Activated CD4-positive, alpha-beta T cell treated with anti-CD3 and anti-CD28 coated beads, Interleukin-2, amount 10 ng/mL, durations not matched to agents 24 days and 14 days (primary cell): ENCODE data around the gene DIP2C. TPM values are rescaled to one million over a fixed set of nuclear protein-coding genes. Genes with fewer than 3 reads are reported as not detected.
"Not testable (repeated sequence)": the region's sequence is repeated elsewhere in the genome, so short reads cannot be mapped to it uniquely, and the experiment has no call there.

Source experiments
- DNase-seq: peaks from one replicate; pipeline ENCODE4 v3.0.0; 2022
- H3K27ac Mint-ChIP-seq: one replicate; pipeline ENCODE4 v1.8.0; 2022; ENCODE audit warnings: mild to moderate bottlenecking, mixed read lengths
- H3K27me3 Mint-ChIP-seq: one replicate; pipeline ENCODE4 v1.8.0; 2022; ENCODE audit warnings: mixed read lengths
- H3K36me3 Mint-ChIP-seq: one replicate; pipeline ENCODE4 v1.8.0; 2022; ENCODE audit warnings: low read depth, mild to moderate bottlenecking, mixed read lengths
- H3K4me1 Mint-ChIP-seq: one replicate; pipeline ENCODE4 v1.8.0; 2021; ENCODE audit warnings: mixed read lengths
- H3K4me3 Mint-ChIP-seq: one replicate; pipeline ENCODE4 v1.8.0; 2022; ENCODE audit warnings: mild to moderate bottlenecking, moderate library complexity, mixed read lengths
- H3K9me3 Mint-ChIP-seq: one replicate; pipeline ENCODE4 v1.8.0; 2021; ENCODE audit warnings: mixed read lengths
- intact Hi-C: fragments of 100-400 bp; cut with micrococcal nuclease; formaldehyde crosslinking; loops from one replicate; pipeline ENCODE4 v1.15.1; 2023
- total RNA-seq: library from RNA; stranded (reverse); gene quantifications from 2 replicates; pipeline ENCODE4 v1.2.3, GENCODE V29; 2022

Gene DIP2C
- total RNA-seq, 1 donor from 2014 or later, result 1.4 TPM

DNA sequence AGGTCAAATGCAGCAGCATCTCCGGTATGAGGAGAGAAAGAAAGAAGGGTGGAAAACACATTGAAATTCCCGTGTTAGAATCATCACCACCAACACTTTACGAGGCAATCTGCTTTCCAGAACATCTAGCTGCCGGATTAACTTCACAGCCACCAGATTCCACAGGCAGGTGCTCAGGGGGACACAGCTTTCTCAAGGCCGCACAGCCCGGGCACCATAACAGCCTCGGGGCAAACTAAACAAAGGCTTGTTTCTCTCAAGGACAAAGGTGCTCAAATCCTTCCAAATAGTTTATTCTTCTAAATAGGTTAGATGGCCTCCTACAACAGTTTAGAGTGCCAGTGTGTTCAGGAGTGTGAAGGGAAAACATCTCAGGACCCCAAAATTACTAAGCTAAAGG is 156.3 kb downstream of the DIP2C start:
- Mint-ChIP-seq H3K36me3 (no peaks in the 10 kb centered on the region), H3K4me3 (no peak overlapping the region), H3K27ac (no peak overlapping the region), H3K27me3 (peaks cover 1% of the 10 kb centered on the region), H3K4me1 (no peaks in the 10 kb centered on the region), H3K9me3 (no peaks in the 10 kb centered on the region)
- intact Hi-C loops, result no loop called here
- no peak for DNase-seq

DNA sequence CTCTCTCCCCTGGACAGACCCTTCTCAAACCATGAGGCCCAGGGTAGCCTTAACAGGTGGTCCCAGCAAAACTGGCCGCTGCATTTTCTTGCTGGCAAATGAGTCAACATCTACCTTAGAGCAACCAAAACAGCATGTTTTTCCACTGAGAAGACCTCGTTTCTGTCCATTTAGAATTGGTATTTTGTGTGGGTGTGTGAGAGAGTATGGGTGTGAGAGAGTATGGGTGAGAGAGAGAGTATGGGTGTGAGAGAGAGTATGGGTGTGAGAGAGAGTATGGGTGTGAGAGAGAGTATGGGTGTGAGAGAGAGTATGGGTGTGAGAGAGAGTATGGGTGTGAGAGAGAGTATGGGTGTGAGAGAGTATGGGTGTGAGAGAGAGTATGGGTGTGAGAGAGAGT is 157.1 kb downstream of the DIP2C start:
- DNase-seq, intact Hi-C loops, H3K4me3 Mint-ChIP-seq, H3K27me3 Mint-ChIP-seq, H3K36me3 Mint-ChIP-seq, H3K4me1 Mint-ChIP-seq, H3K27ac Mint-ChIP-seq, H3K9me3 Mint-ChIP-seq: not testable (repeated sequence)

DNA sequence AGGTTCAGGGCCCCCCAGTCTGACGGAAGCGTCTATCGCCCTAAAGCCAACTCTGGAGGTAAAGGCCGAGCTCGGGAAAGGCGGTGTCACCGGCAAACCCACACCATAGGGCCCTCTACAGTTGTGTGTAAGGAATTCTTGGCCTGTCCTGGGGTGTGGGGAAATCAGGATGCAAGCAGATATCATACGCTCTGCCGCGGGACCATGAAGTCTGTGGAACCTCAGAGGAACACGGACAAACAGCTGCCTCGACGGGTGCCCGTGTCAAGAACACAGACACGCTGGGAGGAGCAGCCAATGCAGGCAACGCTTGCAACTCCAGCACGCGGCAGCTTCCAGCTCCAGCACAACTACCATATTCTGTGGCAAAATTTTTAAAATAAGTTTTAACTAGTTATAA is 157.9 kb downstream of the DIP2C start:
- no peak for DNase-seq
- H3K36me3 Mint-ChIP-seq, result no peaks in the 10 kb centered on the region
- no peaks in the 10 kb centered on the region for H3K4me1 Mint-ChIP-seq
- peaks cover 3% of the 10 kb centered on the region for H3K27me3 Mint-ChIP-seq
- no peak overlapping the region for H3K4me3 Mint-ChIP-seq
- intact Hi-C loops, result no loop called here
- H3K9me3 Mint-ChIP-seq, result no peaks in the 10 kb centered on the region
- H3K27ac Mint-ChIP-seq, result no peak overlapping the region

DNA sequence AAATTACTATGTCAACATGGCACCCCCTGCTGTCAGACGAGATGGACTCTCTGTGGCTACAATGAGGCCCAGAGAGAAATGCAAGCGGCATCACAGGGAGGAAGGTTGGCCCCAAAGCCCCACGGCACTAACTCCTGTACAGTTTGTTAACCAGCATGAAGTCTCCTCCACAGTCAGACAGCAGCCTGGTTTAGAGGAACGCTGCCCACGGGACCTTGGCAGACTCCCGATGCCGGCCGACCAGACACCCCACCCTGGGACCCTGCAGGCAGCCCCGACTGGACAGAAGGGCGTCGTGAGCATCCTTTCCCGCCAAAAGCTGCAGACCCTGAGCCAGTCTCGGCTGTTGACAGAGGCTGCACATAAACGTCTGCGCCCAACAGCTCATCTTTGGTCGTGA is 158.8 kb downstream of the DIP2C start:
- H3K36me3 Mint-ChIP-seq, result no peaks in the 10 kb centered on the region
- H3K4me3 Mint-ChIP-seq, result no peak overlapping the region
- DNase-seq, result no peak
- no peak overlapping the region for H3K27ac Mint-ChIP-seq
- intact Hi-C loops, result no loop called here
- no peaks in the 10 kb centered on the region for H3K4me1 Mint-ChIP-seq
- H3K27me3 Mint-ChIP-seq, result peaks cover 3% of the 10 kb centered on the region
- H3K9me3 Mint-ChIP-seq, result no peaks in the 10 kb centered on the region

DNA sequence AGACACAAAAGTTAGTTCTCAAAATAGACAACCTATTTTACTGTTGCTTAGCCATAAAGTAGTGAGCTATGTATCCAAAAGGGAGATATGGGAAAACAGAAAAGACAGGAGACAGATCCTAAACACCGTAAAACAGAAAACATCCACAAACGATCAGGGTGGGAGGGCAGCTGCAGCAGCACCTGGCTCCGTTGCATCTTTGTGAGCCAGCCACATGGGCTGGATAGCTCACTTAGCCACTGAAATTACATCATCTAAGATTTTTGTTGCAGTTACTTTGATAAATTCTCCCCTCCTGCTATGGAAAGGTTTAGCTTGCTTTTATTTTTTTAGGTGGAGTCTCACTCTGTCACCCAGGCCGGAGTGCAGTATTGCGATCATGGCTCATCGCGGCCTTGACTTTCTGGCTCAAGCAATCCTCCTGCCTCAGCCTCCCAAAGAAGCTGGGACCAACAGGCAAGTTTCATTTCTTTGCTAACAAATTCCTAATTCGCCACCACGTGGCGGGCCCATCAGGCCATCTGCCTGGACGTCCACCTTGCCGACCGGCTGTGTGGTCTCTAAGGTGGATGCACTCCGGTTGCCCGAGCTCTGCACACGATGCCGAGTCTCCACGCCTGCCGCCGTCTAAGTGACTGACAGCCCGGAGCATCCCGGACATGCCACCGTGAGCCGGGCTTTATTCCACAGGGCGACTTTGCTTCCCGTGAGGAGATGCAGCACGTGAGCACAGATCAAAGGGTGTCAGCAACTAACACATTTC is 159.8 kb downstream of the DIP2C start:
- Mint-ChIP-seq H3K36me3 (no peaks in the 10 kb centered on the region), H3K27me3 (peaks cover 5% of the 10 kb centered on the region)
- intact Hi-C loops, result no loop called here

DNA sequence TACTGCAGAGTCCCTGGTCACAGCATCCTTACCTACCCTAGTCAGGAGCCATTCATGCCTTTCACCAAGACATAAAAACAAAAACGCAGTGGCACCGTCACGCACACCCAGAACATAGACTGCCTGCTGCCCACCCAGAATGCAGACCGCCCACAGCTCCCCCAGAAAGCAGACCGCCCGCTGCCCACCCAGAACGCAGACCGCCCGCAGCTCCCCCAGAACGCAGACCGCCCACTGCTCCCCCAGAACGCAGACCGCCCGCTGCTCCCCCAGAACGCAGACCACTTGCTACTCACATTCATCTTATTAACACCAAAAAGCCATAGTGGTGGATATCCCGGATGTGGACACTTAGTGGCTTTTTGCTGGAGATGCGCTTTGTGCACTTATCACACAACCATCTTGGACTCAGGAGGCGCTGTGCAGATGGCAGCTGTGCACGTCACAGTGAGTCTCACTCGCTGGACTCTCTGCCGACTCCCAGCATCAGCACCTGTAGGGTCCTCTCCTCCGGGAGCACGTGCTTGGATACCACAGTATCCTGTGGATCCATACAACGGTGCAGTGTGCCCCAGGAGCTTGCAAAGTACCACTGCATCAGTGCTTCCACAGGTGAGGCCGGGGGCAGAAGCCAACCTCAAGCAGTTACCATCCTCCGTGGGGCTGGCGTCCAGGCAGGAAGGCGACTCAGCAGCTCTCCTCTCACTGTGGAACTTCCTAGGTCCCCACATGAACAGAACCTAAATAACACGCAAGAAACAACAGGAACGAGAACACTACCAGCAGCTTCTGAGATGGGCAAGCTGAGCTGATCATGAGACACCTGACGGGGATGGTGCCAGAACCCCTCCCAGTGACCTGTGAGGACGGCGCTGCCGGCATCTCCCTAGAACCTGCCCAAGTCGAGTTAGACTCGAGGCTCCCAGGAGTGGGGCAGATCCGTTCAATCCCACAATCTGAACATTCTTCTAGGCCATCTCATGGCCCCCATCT is 161.0 kb downstream of the DIP2C start:
- intact Hi-C loops, result no loop called here
- Mint-ChIP-seq H3K4me1 (no peaks in the 10 kb centered on the region), H3K9me3 (no peaks in the 10 kb centered on the region), H3K36me3 (no peaks in the 10 kb centered on the region), H3K27ac (no peak overlapping the region), H3K4me3 (no peak overlapping the region), H3K27me3 (peaks cover 5% of the 10 kb centered on the region)
- DNase-seq, result no peak

More for the DNA sequence above, 159.8 kb downstream of the DIP2C start:
- Mint-ChIP-seq H3K27ac (no peak overlapping the region), H3K4me3 (no peak overlapping the region), H3K9me3 (no peaks in the 10 kb centered on the region), H3K4me1 (no peaks in the 10 kb centered on the region)
- DNase-seq, result no peak

DNA sequence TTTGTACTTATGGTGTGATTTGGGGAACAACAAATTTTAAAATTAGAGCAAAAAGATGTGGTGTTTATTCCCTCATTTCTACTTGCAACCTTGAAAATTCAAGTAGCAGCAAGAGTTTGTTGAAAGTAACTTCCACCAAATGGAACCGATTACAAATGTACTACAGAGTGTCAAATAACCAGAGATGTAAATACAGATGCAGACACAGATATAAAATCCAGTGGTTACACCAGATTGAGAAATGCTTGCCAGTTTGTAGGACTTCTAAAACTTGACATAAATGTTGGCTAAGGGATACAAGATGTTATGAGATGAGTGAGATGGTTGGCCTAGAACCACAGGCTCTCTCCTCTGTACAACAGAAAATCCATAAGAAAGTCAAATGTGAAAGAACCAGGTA is 162.1 kb downstream of the DIP2C start:
- Mint-ChIP-seq H3K4me3 (no peak overlapping the region), H3K36me3 (no peaks in the 10 kb centered on the region), H3K4me1 (no peaks in the 10 kb centered on the region), H3K9me3 (no peaks in the 10 kb centered on the region), H3K27ac (no peak overlapping the region), H3K27me3 (peaks cover 5% of the 10 kb centered on the region)
- intact Hi-C loops, result no loop called here
- DNase-seq, result no peak

DNA sequence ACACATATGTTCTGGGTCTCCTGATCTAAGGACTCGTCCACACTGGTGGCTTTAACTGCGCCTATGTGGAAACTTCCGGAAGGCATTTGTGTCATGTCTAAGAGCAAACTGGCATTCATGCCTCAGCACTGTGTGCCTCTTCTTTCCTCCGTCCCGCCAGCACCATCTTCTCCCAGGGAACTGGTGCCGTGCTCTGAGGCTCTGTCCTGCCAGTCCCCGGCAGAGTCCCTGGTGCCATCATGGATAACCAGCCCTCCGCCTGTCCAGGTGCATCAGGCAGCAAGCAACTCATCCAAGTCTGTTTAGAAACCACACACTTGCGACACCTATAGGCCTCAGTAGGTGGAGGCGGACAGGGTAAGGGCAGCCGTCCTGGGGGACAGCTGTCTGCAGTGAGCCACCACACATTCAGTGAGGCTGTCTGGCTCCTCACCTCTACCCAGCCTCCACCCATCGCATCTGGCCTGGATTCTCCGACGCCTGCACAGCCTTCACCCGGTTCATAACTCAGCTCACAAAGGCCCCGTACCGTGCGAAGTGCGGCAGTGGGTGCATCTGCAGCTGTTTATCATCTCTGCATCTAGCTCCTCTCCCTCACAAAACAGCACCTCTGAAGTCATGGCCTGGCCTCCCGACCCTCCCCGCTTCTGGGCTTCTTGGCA is 162.7 kb downstream of the DIP2C start:
- intact Hi-C loops, result no loop called here
- DNase-seq, result no peak
- Mint-ChIP-seq H3K27ac (no peak overlapping the region), H3K4me3 (no peak overlapping the region), H3K27me3 (peaks cover 5% of the 10 kb centered on the region), H3K36me3 (no peaks in the 10 kb centered on the region), H3K9me3 (no peaks in the 10 kb centered on the region), H3K4me1 (no peaks in the 10 kb centered on the region)

DNA sequence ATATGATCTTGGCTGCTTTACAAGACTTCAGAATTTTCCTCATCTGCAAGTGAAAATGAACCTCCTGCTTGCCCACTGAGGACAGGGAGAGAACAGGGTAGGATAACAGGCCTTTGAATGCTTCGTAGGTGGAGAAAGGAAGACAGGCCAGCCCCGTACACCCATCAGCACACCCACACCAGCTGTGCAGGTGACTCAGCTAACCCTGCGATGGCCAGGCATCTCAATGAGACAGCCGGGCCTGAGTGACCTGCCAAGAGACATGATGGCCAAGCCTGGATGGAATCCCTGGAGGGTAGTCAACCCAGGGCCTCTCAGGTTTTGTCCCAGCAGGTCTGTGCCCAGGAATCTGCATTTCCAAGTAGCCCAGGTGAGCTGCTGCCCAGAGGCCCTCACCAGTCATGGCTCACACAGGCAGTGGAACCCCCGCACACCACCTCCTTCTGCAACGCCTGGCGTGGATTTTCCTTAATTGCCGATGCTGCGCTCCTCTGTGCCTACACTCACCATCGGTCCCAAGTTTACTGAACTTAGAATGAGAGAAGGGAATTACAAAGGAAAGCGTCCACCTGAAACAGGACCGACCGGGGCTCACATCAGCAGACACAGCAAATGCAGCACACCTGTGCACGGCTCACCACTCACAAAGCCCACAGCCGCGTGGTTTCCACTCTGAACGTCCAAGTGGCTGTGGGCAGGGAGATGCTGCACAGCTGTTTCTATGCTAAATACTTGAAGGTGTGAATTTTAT is 163.7 kb downstream of the DIP2C start:
- H3K9me3 Mint-ChIP-seq, result no peaks in the 10 kb centered on the region
- H3K27me3 Mint-ChIP-seq, result peaks cover 7% of the 10 kb centered on the region
- intact Hi-C loops, result no loop called here

DNA sequence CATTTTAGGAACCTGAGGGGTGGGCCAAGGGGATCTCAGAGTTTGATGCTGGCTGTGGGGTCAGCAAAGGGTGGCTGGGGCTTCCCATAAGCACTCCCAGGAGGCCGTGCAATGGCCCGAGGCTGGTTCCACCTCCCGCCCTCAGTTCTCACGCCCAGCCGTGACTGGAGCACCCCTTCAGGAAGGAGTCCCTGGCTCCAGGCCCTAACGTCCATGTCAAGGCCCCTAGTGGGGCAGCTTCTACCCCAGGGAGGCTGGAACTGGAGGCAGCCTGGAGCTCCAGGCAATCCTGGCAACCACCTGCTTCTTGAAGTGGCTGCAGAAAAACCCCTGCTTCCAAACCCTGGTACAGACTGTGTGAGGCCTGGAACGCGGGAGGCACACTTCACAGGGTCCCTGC is 165.5 kb downstream of the DIP2C start:
- Mint-ChIP-seq H3K4me1 (no peaks in the 10 kb centered on the region), H3K36me3 (no peaks in the 10 kb centered on the region), H3K27ac (no peak overlapping the region), H3K4me3 (no peak overlapping the region), H3K27me3 (peaks cover 7% of the 10 kb centered on the region), H3K9me3 (no peaks in the 10 kb centered on the region)
- DNase-seq, result no peak
- intact Hi-C loops, result no loop called here

More for the DNA sequence above, 163.7 kb downstream of the DIP2C start:
- H3K27ac Mint-ChIP-seq, result no peak overlapping the region
- no peak overlapping the region for H3K4me3 Mint-ChIP-seq
- H3K36me3 Mint-ChIP-seq, result no peaks in the 10 kb centered on the region
- H3K4me1 Mint-ChIP-seq, result no peaks in the 10 kb centered on the region
- DNase-seq, result no peak

DNA sequence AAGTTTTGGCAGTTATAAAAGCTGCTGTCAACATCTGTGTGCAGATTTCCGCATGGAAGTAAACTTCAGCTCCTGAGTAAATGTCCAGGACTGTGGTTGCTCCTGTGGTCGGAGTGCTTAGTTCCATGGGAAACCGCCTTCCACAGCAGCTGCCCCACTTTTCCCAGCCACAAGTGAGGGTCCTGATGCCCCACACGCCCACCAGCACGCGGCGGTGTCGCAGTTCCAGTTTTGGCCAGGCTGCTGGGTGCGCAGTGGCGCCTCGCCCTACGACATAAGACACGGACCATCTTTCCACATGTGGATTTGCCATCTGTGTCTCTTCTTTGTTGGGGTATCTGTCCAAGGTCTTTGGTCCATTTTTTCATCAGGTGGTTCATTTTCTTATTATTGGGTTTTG is 167.1 kb downstream of the DIP2C start:
- no peaks in the 10 kb centered on the region for H3K36me3 Mint-ChIP-seq
- no peak overlapping the region for H3K27ac Mint-ChIP-seq
- DNase-seq, result no peak
- no peak overlapping the region for H3K4me3 Mint-ChIP-seq
- H3K9me3 Mint-ChIP-seq, result no peaks in the 10 kb centered on the region
- no peaks in the 10 kb centered on the region for H3K4me1 Mint-ChIP-seq
- H3K27me3 Mint-ChIP-seq, result peaks cover 7% of the 10 kb centered on the region
- intact Hi-C loops, result no loop called here

DNA sequence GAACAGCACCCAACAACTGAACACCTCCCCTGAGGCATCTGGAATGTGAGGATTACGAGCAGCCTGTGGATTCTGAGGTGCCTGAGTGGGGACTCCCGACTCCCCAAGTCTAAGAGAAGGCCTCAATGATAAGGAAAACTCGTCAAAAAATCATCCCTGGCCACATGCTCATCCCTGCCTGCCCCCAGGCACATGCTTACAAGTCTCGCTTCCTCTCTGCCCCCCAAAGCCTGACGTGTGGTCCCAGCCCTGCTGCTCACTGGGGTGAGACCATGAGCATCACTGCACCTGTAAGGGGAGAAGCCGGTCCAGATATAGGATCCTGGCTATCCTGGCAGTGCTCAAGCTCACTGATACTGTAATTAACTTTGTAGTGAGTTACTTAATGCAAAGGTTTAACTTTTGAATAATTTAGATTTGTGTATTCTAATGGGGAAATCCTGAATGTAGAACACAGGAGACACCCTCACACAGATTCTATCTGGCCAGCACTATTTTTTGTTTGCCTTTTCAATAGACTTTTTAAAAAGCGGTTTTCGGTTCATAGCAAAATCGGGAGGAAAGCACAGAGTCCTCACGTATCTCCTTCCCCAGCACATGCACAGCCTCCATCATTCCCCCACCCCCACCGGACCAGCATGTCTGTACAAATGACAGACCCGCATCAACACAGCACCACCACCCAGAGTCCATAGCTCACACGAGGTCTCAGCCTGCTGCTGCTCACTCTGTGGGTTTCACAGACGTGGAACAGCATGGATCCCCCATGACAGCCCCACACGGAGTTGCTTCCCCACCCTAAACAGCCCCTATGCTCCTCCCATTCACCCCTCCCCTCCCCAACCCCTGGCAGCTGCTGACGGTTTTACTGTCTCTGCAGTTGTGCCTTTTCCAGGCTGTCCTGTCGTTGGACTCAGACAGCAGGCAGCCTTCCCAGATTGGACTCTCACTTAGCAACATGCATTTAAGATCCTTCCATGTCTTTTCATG is 167.9 kb downstream of the DIP2C start:
- Mint-ChIP-seq H3K4me1 (no peaks in the 10 kb centered on the region), H3K4me3 (no peak overlapping the region), H3K27me3 (peaks cover 6% of the 10 kb centered on the region), H3K36me3 (no peaks in the 10 kb centered on the region), H3K9me3 (no peaks in the 10 kb centered on the region), H3K27ac (no peak overlapping the region)
- intact Hi-C loops, result no loop called here
- no peak for DNase-seq
